SU-DHL-6 (cell line): ENCODE measurements around the gene CNTN1.

Source experiments
- EZH2phosphoT487 ChIP-seq: fragments of 200-600 bp; sonication (generic), shearing (Covaris generic); conservative IDR thresholded peaks from 2 replicates; pipeline ENCODE4 v1.6.1; 2018; ENCODE audit warnings: mild to moderate bottlenecking, antibody characterized with exemption, low read length, moderate library complexity, mixed read lengths
- TF ChIP-seq, protein P1 (sequence below): fragments of 200-600 bp; sonication (generic); IDR thresholded peaks from one replicate; pipeline ENCODE4 v1.5.1; 2017; ENCODE audit warnings: antibody characterized with exemption, mild to moderate bottlenecking, low read length, moderate library complexity; ENCODE audit not compliant: insufficient read depth, poor library complexity, severe bottlenecking

DNA sequence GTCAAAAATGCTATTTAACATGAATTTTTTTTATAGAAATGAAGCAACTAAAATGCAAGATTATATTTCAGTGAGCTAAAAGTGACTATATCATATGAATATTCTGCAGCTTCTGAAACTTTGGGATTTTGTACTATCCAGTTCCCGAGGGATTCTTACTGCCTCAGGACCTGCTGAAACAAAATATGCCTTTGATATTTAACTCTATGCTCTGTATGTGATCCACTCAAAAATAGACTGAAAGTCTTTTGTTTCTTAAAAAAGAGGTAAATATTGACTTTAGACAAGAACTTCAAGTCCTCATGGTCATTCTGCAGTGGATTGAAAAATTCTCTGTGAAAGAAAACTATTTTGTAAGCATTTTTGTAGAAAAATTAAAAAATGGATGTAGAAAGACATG is 22.4 kb downstream of the CNTN1 start:
- TF ChIP-seq, protein P1, sequence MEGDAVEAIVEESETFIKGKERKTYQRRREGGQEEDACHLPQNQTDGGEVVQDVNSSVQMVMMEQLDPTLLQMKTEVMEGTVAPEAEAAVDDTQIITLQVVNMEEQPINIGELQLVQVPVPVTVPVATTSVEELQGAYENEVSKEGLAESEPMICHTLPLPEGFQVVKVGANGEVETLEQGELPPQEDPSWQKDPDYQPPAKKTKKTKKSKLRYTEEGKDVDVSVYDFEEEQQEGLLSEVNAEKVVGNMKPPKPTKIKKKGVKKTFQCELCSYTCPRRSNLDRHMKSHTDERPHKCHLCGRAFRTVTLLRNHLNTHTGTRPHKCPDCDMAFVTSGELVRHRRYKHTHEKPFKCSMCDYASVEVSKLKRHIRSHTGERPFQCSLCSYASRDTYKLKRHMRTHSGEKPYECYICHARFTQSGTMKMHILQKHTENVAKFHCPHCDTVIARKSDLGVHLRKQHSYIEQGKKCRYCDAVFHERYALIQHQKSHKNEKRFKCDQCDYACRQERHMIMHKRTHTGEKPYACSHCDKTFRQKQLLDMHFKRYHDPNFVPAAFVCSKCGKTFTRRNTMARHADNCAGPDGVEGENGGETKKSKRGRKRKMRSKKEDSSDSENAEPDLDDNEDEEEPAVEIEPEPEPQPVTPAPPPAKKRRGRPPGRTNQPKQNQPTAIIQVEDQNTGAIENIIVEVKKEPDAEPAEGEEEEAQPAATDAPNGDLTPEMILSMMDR: no peak
- no peak for TF ChIP-seq EZH2phosphoT487
